Daoy (cell line): ENCODE data around the gene WEE2. TPM values are rescaled to one million over a fixed set of nuclear protein-coding genes. Genes with fewer than 3 reads are reported as not detected.
A peak's percentile ranks its signal among the peaks of the same experiment; 100 is the strongest.

ENCODE experiments used
- DNase-seq: peaks from one replicate; pipeline ENCODE4 v3.0.0-alpha.2; 2015; ENCODE audit warnings: low read depth
- total RNA-seq: library from RNA; depleted of rRNA; stranded (reverse); fragments of >200 nt; shearing (Covaris generic); gene quantifications from 2 replicates; pipeline ENCODE4 v1.2.3, GENCODE V29; 2014

Gene WEE2
- total RNA-seq, 1 experiment from 2014 or later: not detected

DNA sequence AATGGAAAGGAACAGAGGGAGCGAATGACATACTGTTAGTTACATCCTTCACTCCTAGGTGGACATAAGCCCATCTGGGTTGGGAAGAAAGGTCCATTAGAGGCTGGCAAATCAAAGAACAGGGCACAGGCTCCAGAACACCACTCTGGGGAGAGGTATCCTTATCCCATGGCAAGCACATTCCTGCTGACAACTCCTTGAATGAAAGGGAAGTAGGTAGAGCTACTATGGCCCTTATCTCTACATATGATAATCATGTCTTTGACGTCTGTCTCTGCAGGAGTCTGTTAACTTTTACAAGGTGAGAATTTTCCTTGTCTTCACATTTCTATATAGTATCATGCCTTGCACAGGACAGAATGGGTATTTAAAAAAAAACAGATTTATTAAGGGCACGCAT lies 16.6 kb upstream of the WEE2 start:
- no peak for DNase-seq

DNA sequence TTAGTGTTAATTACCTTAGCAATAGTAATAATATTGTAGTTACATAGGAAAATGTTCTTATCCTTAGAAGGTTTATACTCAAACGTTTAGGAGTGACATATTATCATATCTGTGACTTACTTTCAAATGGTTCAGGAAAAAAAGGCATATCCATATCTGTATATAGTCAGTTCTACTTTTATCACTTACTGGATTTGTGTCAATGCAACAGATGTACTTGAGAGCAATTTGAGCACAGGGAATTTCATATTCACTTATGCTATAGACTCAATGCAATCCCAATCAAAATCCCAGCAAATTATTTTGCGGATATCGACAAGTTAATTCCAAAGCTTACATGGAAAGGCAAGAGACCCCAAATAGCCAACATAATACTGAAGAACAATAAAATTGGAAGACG lies 16.2 kb upstream of the WEE2 start:
- no peak for DNase-seq

- no peak for DNase-seq
Observed at GRCh38 chr7:141693082-141693481, 15.1 kb upstream of the WEE2 start.

DNA sequence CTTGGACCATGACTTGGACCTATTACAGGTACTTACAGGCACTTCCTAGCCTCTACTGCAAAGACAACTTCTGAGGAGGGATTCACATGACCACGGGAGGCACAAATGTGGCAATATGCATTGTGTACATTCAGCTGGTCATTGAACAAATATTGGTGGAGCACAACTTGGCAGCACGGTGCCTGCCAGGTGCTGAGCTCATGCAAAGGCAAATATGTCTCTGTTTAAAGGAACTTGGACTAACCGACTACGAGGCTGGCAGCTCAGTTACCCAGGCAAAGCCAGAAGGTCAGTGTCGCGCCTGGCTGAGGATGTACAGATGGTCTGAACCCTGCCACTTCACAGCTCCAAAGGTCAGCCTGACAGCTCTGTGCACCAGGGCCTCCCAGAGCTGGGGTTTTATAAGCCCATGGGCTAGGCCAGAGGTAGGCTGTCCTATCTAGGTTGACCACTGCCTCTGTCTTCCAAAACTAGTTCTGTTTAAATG lies 12.3 kb upstream of the WEE2 start:
- DNase-seq: no peak

DNA sequence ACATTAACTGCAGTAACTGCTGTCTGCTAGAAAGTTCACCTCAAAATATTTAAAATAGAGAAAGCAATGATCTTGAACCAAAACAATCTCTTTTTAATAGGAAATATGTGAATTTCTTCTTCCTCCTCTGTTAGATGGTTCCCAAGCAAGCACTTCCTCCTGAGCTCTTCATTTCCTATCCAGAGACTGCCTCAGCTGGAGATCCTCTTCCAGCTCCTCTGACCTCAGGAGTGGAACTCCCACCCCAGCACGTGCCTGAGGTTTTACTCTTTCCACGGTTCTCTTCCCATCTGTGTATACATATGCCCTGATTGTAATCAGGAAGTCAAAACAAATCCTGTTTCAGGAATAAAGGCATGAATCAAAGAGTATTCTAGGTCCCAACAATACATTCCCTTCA lies 11.8 kb upstream of the WEE2 start:
- peak; percentile 25 for DNase-seq

DNA sequence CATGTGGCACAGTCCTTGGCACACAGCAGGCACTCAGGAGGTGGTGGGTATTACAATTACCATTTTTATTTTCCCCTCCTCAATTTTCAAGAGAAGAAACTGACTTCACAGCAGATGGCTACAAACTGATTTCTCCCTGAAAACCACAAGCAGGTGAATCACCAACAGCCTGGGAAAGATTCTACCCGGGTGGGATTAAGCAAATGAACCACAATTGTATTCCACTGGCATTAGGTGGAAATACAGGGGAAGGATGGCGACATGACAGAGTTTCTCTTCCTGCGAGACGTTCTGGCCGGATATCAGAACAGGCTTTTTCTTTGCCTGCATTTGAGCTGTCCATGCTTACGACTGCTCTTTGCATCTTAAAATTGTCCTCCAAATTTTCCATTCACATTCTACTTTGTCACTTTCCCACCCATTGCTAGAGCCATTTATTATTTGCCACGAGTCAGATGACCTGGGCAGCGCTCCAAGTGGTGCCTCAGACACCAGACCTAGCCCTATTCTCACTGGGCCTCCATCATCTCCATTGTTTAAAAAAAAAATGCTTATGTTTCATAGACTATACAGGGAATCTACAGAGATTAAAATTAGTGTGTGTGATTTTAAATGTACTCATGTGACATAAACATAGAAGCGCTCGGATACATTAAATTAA lies 10.8 kb upstream of the WEE2 start:
- peak; percentile 92 for DNase-seq

GRCh38 chr7:141698247-141699015 lies 9.7 kb upstream of the WEE2 start:
- DNase-seq: peak; percentile 50

DNA sequence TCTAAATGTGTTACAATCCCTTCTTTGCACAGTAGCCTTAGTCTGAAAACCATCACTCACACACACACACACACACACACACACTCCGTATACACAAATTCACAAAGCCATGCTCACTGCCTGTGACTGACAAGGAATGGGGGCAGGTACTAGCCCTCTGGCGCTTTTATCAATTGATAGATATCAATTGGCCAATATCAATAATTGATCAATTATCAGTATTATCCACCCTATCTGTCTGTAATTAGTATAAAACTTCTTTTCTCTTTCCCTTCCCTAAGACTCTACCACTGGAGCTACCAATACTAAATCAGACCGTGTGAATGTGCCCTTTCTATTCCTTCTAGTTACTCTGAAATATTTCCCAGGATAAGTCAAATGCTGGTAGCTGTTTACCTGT lies 8.3 kb upstream of the WEE2 start:
- no peak for DNase-seq

- DNase-seq: no peak
Observed at GRCh38 chr7:141700296-141700847, 7.8 kb upstream of the WEE2 start.

- DNase-seq: peak; percentile 28
Observed at GRCh38 chr7:141700848-141701371, 7.2 kb upstream of the WEE2 start.

DNA sequence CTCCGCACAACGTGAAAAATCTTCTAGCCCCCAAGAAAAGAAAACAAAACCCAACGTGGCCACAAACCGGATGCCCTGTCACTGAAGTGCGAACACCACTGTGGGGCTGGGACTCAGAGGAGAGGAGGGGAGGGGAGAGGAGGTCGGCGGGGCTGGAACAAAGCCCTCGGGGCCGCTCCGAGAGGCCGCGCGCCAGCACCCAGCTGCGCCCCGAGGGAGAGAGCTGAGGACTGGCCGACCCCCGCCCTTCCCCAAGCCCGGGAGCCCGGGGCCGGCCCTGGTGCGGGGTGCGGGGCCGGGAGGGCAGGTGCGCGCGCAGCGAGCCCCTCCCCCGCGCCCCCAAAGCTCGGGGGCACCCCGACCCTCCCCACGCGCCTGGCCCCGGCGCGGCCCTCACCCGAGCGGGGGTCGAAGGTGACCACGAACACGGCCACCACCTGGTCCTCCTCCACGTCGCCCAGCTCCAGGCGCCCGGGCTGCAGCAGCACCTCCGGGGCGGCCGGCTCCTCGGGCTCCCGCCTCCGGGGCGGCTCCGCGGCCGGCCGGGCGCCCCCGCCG lies 6.6 kb upstream of the WEE2 start:
- DNase-seq: peak; percentile 78

DNA sequence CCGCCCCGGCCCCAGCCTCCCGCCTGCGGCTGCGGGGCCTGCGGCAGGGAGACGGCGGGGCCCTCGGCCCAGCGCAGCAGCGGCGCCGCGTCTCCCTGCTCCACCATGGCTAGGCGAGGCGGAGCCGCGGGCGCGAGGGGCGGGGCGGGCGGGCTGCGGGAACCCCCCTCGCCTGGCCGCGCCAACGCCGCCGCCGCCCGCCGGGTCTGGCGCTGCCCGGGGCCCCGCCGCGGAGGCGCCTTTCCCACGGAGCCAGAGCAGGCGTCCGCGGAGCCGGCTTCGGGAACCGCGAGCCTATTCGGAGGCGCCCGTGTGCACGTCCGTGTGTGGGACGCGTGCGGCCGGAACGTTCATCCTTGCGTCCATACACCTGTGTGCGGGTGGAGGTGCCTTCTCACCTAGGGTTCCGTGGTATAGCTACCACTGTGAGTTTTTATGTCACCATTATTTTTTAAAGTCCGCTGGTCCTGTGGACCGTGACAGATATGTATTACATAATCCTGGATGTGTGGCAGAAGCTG lies 6.0 kb upstream of the WEE2 start, which contains the start of gene DENND11:
Gene DENND11 (minus strand): TSS at position 120 of the 521 bp plus-strand sequence. CDS start 13 bp downstream, at position 107.
- peak; percentile 82 for DNase-seq

DNA sequence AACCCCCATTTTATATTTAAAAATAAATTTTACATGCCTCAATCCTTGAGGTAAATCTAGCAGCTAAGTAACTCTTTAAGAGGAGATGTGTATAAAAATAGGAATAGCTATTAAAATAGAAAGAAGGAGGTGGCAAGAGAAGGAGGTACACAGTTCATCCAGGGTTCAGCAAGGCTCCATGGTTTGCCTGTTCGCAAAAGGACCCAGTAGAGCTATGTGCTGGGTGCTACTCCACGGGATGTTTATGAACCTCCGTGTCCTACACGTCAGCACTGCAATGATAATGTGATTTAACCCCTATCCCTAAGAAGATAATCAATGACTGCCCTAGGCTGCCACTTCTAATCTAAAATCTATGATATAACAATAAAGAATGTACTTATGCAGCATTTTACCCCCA lies 5.3 kb upstream of the WEE2 start:
- DNase-seq: no peak

DNA sequence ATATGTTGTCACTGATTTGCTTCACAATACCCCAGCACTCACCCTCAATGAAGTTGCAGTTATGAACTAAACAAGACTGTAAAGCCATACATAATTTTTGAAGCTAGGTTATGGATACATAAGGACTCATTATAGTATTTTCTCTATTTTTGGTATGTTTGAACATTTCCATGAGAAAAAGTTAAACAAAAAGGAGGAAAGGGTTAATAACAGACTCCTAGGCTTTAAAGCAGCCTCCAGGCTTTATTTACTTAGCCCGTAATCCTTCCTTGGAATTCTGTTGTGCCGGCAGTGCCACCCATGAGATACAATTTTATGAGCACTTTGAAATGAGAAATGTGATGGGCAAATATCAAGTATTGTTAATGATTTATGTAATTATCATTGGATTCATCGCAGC lies 4.0 kb upstream of the WEE2 start:
- no peak for DNase-seq

DNA sequence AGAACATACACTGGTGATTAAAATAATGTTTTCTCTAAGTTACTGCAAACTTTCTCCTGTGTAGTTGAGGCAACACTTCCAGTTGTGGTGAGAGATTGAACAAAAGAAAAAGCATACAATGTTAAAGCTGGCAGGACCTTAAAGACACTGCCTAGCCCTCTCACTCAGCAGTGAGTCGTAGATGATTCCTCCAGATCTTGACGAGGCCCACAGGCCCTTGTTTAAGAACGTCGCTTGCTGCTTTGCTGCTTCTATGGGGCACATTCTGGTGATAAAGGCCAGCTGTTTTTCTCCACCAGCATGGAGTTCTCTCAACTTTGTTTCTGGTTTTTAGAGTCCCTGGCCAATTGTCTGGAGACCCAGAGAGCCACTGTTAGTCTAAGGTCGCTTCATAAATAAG lies 3.4 kb upstream of the WEE2 start:
- peak; percentile 35 for DNase-seq

DNA sequence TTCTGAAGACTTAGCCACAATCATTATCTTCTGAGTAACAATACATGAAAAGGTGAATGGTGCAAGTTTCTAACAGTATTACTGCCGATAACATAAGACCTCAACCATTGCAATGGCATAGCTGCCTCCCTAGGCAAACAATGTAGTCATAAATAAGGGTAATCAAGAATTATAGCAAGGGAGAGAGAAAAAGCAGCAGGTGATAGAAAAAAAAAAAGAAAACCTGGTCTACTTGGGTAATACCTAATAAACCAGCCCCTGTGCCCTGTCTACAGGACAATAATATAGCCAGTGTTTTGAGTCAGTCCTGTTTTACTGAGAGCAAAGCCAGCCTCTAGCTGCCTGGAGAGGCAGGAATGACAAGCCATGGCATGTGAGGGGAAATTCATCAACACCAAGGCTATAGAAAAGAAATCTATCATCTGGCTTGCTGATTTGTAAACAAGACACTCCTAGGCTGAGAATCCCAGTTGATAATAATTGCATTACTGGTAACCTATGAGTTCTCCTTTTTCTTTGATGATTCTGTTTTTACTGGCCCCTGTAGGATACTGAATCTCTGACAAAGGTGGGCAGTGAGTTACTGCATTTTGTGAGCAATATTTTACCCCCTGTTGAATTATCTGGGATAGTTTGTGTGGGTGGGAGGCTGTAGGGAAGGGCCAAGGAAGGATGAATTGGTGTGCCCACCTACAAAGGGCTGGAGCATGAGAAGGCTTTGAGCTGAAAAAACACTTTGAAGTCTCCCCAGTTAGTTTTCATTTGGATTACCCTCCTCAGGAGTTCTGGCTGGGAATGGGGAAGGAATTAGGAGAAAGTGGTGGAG lies 1.7 kb upstream of the WEE2 start:
- no peak for DNase-seq

- DNase-seq: no peak
Observed at GRCh38 chr7:141709318-141709717, 1.2 kb downstream of the WEE2 start.

DNA sequence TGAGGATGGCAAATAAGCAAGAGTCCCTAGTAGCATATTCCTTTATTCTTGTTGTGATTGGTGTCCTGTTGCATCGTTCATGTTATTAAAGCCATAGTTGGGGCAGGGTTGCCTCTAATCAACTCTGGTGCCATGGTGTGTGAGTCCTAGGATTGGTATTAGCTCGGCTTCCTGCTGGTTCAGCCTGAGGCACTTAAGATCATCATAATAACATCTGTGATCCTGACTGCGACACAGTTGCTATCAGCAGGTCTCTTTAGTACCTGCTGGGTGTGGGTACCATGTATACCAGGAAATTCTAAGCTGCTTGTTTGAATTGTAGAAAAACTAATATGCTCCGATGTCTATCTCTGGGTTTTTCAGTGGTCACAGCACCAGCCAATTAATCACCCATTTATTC lies 1.6 kb downstream of the WEE2 start:
- no peak for DNase-seq

- no peak for DNase-seq
Observed at GRCh38 chr7:141710301-141710700, 2.1 kb downstream of the WEE2 start.

DNA sequence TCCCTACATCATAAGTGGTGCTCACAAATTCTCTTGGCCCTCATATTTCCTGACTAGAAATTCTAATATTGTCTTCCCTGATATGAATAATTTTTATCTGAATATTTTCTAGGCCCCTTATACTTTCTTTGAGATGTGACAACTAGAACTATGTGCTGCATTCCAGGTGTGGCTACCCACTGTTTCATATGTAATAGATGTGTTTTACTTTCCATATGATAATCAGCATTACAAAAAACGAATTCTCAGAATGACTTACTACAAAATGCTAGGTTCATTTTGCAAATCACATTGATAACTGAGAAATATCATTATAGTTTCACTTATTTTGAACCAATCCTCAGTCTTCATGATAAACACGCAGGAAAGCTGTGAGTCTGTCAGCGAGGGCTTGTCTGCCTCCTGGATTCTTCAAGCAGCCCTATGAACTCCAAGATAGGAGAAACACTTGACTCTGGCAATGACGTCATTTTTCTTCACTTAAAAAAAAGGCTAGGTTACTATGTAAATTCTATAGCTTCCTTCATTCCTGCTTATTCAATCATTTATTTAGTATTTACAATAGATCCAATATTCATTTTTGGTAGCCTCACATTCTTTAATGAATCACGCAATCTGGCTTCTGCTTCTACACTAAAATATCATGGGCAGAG lies 4.6 kb downstream of the WEE2 start:
- DNase-seq: no peak

- no peak for DNase-seq
Observed at GRCh38 chr7:141713890-141714289, 5.7 kb downstream of the WEE2 start.
